GM13977 (cell line): ENCODE results near the gene AFG3L2.

Experiments
- DNase-seq: peaks from one replicate; pipeline ENCODE4 v3.0.0; 2012; ENCODE audit warnings: low spot score
- in situ Hi-C: fragments of 300-500 bp; cut with MboI; formaldehyde crosslinking; loops from one replicate; pipeline ENCODE4 v1.12.0; 2022; ENCODE audit warnings: low sequenced_read_pairs, low pct_unique_long_range_greater_than_20kb, mixed read lengths, inconsistent platforms; ENCODE audit not compliant: unreplicated experiment
- TF ChIP-seq, protein P1 (sequence below): IDR thresholded peaks from 2 replicates; pipeline ENCODE4 v1.5.1; 2012; ENCODE audit warnings: mild to moderate bottlenecking, control low read depth; ENCODE audit not compliant: insufficient read depth; ENCODE audit errors: extremely low read depth, missing control alignments

The AFG3L2 gene

DNA sequence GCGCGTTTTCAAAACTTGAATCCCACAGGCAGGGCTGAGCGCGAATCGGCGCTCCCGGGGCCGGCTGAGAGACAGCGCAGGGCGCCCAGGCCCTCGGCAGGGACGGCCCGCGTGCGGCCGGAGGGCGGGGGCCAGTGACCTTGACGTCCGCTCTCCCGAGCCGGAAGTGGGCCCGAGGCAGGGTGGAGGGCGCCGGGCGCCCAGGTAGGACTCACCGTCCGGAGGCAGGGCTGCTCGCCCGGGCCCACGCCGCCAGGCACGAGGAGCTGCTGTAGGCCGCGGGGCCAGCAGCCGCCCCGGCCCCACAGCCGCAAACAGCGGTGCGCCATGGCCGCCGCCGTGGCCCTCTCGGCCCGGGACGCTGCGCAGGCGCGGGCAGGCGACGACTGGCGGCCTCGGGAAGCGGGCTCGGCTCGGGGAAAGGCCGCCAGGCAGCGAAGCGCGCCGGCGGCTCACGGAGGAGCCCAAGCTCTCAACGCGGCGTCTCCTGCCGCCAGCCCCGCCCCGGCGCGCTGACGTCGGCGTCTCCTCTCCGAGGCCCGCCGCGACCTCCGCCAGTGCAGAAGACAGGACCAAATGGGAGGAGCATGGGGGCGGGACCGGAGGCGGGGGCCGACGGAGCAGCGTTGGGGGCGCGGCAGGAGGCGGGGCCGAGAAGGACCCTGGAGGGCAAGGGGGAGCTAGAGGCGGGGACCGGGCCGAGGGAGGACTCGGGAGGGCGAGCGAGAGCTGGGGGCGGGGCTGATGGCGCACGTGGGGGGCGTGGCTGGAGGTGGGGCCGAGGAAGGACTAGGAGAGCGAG, at the start of gene AFG3L2:
AFG3L2 (minus strand) TSS at position 474 of the 802 bp plus-strand sequence; CDS start at position 329, 145 bp downstream.
- in situ Hi-C loops = loop anchor here (25.0 kb wide), 1 partner anchor 560 kb away; the partner anchor contains the start of gene SEH1L
- DNase-seq = peak; percentile 99
- TF ChIP-seq, protein P1, sequence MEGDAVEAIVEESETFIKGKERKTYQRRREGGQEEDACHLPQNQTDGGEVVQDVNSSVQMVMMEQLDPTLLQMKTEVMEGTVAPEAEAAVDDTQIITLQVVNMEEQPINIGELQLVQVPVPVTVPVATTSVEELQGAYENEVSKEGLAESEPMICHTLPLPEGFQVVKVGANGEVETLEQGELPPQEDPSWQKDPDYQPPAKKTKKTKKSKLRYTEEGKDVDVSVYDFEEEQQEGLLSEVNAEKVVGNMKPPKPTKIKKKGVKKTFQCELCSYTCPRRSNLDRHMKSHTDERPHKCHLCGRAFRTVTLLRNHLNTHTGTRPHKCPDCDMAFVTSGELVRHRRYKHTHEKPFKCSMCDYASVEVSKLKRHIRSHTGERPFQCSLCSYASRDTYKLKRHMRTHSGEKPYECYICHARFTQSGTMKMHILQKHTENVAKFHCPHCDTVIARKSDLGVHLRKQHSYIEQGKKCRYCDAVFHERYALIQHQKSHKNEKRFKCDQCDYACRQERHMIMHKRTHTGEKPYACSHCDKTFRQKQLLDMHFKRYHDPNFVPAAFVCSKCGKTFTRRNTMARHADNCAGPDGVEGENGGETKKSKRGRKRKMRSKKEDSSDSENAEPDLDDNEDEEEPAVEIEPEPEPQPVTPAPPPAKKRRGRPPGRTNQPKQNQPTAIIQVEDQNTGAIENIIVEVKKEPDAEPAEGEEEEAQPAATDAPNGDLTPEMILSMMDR = no peak

DNA sequence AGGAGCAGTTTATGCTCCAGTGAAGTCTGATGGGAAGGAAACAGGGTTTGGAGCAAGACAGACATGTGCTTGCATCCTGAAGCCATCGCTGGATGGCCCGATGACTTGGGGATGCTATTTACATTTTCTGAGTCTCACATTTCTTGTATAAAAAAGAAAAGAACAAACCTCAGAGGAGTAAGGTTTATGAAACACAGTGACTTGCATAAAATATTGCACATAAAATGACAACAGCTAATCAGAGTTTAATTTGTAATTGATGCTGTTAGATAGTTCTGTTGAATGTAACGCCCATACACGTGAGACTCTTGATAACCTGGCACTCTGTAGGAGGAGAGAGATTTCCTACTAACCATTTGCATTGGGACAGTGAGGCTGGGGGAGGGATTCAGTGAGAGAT, 47.2 kb upstream of the AFG3L2 start:
- TF ChIP-seq, protein P1 = no peak
- in situ Hi-C loops = no loop called here
- DNase-seq = no peak

DNA sequence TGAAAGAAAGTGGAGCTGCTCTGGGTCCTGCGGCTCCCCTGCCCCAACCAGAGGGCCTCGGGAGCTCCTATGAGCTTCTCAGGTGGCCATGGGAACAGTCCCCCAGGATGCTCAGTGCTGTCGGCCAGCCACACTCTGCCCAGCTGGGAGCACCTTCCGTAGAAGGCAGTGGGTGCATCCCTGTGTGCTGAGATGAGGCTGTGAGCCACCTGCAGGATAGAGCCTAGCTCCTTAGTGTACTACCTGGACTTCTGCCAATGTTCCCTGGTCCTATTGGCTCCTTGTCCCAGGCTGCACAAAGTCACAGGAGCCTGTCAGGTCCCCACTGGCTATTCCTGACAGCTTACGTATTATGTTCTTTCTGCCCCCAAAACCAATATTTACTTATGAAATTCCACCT, 46.8 kb upstream of the AFG3L2 start:
- TF ChIP-seq, protein P1 = no peak
- no peak for DNase-seq
- in situ Hi-C loops = no loop called here

DNA sequence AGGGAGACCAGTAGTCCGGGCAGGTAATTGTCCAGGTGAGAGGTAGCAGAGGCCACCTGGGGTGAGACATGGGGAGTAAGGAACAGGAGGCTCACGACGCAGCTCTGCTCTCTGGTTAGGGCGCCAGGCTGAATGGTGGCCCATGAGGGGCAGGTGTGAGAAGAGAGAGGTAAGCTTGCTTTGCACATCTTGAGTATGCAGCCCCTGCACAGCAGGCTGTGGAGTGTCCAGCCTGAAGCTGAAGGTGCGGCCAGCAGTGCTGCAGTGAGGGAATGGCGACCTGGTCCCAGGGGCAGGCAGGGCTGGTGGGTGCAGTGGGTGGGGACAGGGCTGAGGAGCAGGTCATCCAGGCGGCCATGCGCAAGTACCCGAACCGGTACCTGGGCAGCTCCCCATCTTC, 46.4 kb upstream of the AFG3L2 start:
- TF ChIP-seq, protein P1 = no peak
- in situ Hi-C loops = no loop called here
- DNase-seq = no peak

DNA sequence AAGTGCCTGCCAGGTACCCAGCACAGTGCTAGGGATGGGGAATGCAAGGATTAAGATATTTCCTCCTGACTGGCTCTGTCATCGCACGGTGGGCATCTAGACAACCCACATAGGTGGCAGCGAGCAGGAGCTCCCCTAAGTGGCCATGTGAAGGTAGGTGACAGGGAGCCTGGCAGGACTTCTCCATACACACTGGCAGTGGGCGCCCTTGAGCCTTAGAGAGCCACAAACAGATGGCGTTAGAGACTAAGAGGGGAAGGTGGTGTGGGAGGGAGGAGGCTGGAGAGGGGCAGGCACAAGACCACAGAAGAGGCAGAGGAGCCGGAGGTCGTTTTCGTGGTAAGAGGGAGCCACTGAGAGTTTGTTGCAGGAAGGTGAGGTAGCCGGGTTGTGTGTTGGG, 45.9 kb upstream of the AFG3L2 start:
- in situ Hi-C loops = no loop called here
- no peak for DNase-seq
- TF ChIP-seq, protein P1 = no peak

DNA sequence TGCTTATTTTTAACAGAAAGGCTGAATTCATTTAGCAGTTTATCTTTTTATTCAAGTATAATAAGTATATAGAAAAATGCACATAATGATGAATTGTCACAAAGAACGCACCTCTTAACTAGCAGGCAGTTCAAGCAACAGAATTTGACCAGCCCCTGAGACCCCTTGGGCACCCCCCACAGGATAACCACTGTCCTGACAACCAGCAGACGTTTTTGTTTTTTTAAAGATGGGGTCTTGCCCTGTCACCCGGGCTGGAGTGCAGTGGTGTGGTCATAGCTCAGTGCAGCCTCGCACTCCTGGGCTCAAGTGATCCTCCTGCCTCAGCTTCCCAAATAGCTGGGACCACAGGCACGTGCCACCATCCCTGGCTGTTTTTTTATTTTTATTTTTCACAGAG, 44.7 kb upstream of the AFG3L2 start:
- TF ChIP-seq, protein P1 = no peak
- in situ Hi-C loops = no loop called here
- DNase-seq = no peak
